Common myeloid progenitor, CD34-positive (primary cell): ENCODE results near the gene INTS13.
"Not testable (repeated sequence)": the region's sequence is repeated elsewhere in the genome, so short reads cannot be mapped to it uniquely, and the experiment has no call there.

Source experiments
- CTCF ChIA-PET: fragments of 350-600 bp; sonication (Branson Sonifier 250); formaldehyde crosslinking; loops from one replicate; lab custom pipeline; 2021; ENCODE audit warnings: antibody characterized with exemption; lab: Charles Lee
- POLR2A ChIA-PET: fragments of 350-600 bp; sonication (Branson Sonifier 250); formaldehyde crosslinking; loops from one replicate; lab custom pipeline; 2021; ENCODE audit warnings: antibody characterized with exemption; lab: Charles Lee
- DNase-seq, 3 donors: peaks; one replicate each; pipeline versions ENCODE4 v3.0.0 to v3.0.0-alpha.2; 2013
- H3K27ac ChIP-seq, 2 experiments: 1 replicate in 1 of 2; 2 replicates in 1 of 2; pipeline ENCODE4 v1.7.0; 2013; ENCODE audit warnings: inconsistent platforms in 2 of 2, low read length in 2 of 2, mild to moderate bottlenecking in 2 of 2, low read depth in 1 of 2, moderate library complexity in 1 of 2; ENCODE audit not compliant: severe bottlenecking in 2 of 2, insufficient read depth in 1 of 2, poor library complexity in 1 of 2
- H3K27me3 ChIP-seq, 5 experiments: replicated peaks in 2 of 5; 1 replicate in 3 of 5; 2 replicates in 2 of 5; pipeline versions ENCODE4 v1.6.1 to v1.7.0; 2013; ENCODE audit warnings: low read length in 4 of 5, mild to moderate bottlenecking in 2 of 5, moderate library complexity in 2 of 5, inconsistent platforms in 1 of 5; ENCODE audit not compliant: insufficient read depth in 5 of 5, control insufficient read depth in 4 of 5
- H3K36me3 ChIP-seq, 4 experiments: 1 replicate in 2 of 4; 2 replicates in 2 of 4; pipeline versions ENCODE4 v1.6.1 to v1.7.0; 2013; ENCODE audit warnings: low read length in 3 of 4, control low read depth in 1 of 4, mild to moderate bottlenecking in 1 of 4; ENCODE audit not compliant: control insufficient read depth in 4 of 4, insufficient read depth in 4 of 4
- H3K4me1 ChIP-seq, 4 experiments: 1 replicate in 3 of 4; 2 replicates in 1 of 4; pipeline versions ENCODE4 v1.6.1 to v1.7.1; 2013; ENCODE audit warnings: low read length in 3 of 4, mild to moderate bottlenecking in 3 of 4, control low read depth in 1 of 4, inconsistent platforms in 1 of 4, moderate library complexity in 1 of 4; ENCODE audit not compliant: control insufficient read depth in 4 of 4, insufficient read depth in 4 of 4; ENCODE audit errors: control extremely low read depth in 1 of 4
- H3K4me3 ChIP-seq, 7 experiments: 1 replicate in 4 of 7; 2 replicates in 3 of 7; pipeline versions ENCODE4 v1.5.1 to v1.7.0; 2013; ENCODE audit warnings: mild to moderate bottlenecking in 7 of 7, low read length in 6 of 7, moderate library complexity in 6 of 7, inconsistent platforms in 2 of 7, low read depth in 2 of 7, control low read depth in 1 of 7; ENCODE audit not compliant: insufficient read depth in 4 of 7, control insufficient read depth in 1 of 7; ENCODE audit errors: extremely low read depth in 1 of 7
- H3K9me3 ChIP-seq, 5 experiments: 1 replicate in 4 of 5; 2 replicates in 1 of 5; pipeline versions ENCODE4 v1.6.1 to v1.7.1; 2013; ENCODE audit warnings: low read length in 4 of 5, mild to moderate bottlenecking in 2 of 5, inconsistent platforms in 1 of 5, low read depth in 1 of 5, moderate library complexity in 1 of 5; ENCODE audit not compliant: control insufficient read depth in 4 of 5, insufficient read depth in 2 of 5; ENCODE audit errors: control extremely low read depth in 1 of 5
- WGBS: methylation state at CpG from one replicate; pipeline ENCODE4 v1.1.5; 2013; ENCODE audit not compliant: insufficient coverage; 5-methylcytosine and 5-hydroxymethylcytosine counted together

Gene INTS13

GRCh38 chr12:26970136-26970535, 32.4 kb upstream of the INTS13 start:
- Histone ChIP-seq H3K27ac (no peak overlapping the region), H3K4me1 (no peaks in the 10 kb centered on the region), H3K4me3 (no peak overlapping the region), H3K27me3 (no peaks in the 10 kb centered on the region), H3K9me3 (peaks cover 0 to 3% (median 0%) of the 10 kb centered on the region in 5 experiments), H3K36me3 (peaks cover 27 to 66% (median 49%) of the 10 kb centered on the region in 4 experiments)
- ChIA-PET POLR2A (no interaction called here), CTCF (interaction anchor here (1.3 to 3.2 kb wide), 4 partner anchors 11 to 52 kb away, joined by 3 to 8 read pairs (median 4); no protein-coding TSS in a partner anchor)
- 100% methylated on average over 2 of the region's 2 CpGs for WGBS
- no peak for DNase-seq

GRCh38 chr12:26966842-26967241, 29.1 kb upstream of the INTS13 start:
- WGBS: 90% methylated on average over 2 of the region's 3 CpGs
- ChIA-PET CTCF (interaction anchor here (0.8 kb wide), 1 partner anchor 11 kb away, joined by 3 read pairs; no protein-coding TSS in a partner anchor), POLR2A (interaction anchor here (0.7 kb wide), 1 partner anchor 106 kb away, joined by 5 read pairs; no protein-coding TSS in a partner anchor)

DNA sequence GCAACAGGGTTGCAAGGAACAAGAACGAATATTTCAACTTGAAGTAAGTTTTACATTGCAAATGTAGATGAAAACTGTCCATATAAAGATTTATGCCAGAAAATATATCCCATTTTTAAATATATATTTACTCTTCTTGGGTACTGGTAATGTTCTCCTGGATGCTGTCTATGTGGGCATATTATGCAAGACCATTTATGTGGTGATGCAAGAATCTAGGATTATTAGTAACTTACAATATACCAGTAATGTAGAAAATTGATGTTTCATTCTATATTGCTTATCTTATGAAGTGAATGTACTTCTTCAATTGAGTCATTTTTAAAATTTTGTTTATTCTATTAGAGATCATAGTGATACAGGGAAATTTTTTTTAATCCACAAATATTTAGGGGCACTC, 25.6 kb upstream of the INTS13 start:
- ChIA-PET CTCF (interaction anchor here (0.8 to 1.0 kb wide), 2 partner anchors 8 to 20 kb away, joined by 3 to 4 read pairs; no protein-coding TSS in a partner anchor), POLR2A (no interaction called here)
- no CpG with 5 or more reads among the region's 1 CpG for WGBS
- Histone ChIP-seq H3K27ac (peak overlapping the region in 1 of 2 experiments; percentile 20), H3K4me3 (no peak overlapping the region), H3K27me3 (no peaks in the 10 kb centered on the region), H3K9me3 (no peaks in the 10 kb centered on the region), H3K36me3 (peaks cover 12 to 63% (median 34%) of the 10 kb centered on the region in 4 experiments), H3K4me1 (no peaks in the 10 kb centered on the region)
- DNase-seq: no peak

More at GRCh38 chr12:26966842-26967241, 29.1 kb upstream of the INTS13 start:
- Histone ChIP-seq H3K36me3 (peaks cover 20 to 61% (median 40%) of the 10 kb centered on the region in 4 experiments), H3K27ac (no peak overlapping the region), H3K4me1 (no peaks in the 10 kb centered on the region), H3K9me3 (peaks cover 0 to 3% (median 0%) of the 10 kb centered on the region in 5 experiments), H3K27me3 (no peaks in the 10 kb centered on the region), H3K4me3 (no peak overlapping the region)
- DNase-seq: no peak

- DNase-seq: no peak
- Histone ChIP-seq H3K36me3 (peaks cover 8 to 70% (median 35%) of the 10 kb centered on the region in 4 experiments), H3K27ac (no peak overlapping the region), H3K4me3 (no peak overlapping the region), H3K9me3 (no peaks in the 10 kb centered on the region), H3K27me3 (no peaks in the 10 kb centered on the region), H3K4me1 (no peaks in the 10 kb centered on the region)
- ChIA-PET CTCF (no interaction called here), POLR2A (no interaction called here)
- no CpG with 5 or more reads among the region's 1 CpG for WGBS
Observed at GRCh38 chr12:26961803-26962202, 24.0 kb upstream of the INTS13 start.

DNA sequence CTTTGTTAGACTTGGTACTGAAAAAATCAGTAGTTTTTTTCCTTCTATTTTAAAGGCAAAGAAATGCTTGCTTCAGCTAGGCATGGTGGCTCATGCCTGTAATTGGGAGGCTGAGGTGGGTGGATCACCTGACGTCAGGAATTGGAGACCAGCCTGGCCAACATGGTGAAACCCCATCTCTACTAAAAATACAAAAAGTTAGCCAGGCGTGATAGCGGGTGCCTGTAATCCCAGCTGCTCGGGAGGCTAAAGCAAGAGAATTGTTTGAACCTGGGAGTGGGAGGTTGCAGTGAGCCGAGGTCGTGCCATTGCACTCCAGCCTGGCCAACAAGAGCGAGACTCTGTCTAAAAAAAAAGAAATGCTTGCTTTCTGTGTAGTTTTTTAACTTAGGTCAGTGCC, 23.6 kb upstream of the INTS13 start:
- POLR2A ChIA-PET, H3K9me3 ChIP-seq, H3K27me3 ChIP-seq, H3K27ac ChIP-seq, H3K4me1 ChIP-seq, DNase-seq, H3K4me3 ChIP-seq: not testable (repeated sequence)
- peaks cover 8 to 72% (median 36%) of the 10 kb centered on the region in 4 experiments for H3K36me3 ChIP-seq
- CTCF ChIA-PET: interaction anchor here (0.9 kb wide), 1 partner anchor 10 kb away, joined by 3 read pairs; no protein-coding TSS in a partner anchor
- 95% methylated on average over 6 of the region's 7 CpGs for WGBS

GRCh38 chr12:26954027-26954426, 16.2 kb upstream of the INTS13 start:
- Histone ChIP-seq H3K27me3 (no peaks in the 10 kb centered on the region), H3K4me3 (peak overlapping the region in 1 of 7 experiments; percentile 1), H3K4me1 (peaks cover 5 to 26% (median 12%) of the 10 kb centered on the region in 4 experiments), H3K9me3 (peaks cover 0 to 3% (median 0%) of the 10 kb centered on the region in 5 experiments), H3K36me3 (peaks cover 13 to 31% (median 23%) of the 10 kb centered on the region in 4 experiments), H3K27ac (peak overlapping the region in 1 of 2 experiments; percentile 61)
- ChIA-PET CTCF (interaction anchor here (0.9 to 1.3 kb wide), 6 partner anchors 11 to 60 kb away, joined by 3 to 7 read pairs (median 4); partner anchors contain the start of gene TM7SF3), POLR2A (interaction anchor here (0.5 kb wide), 1 partner anchor 35 kb away, joined by 3 read pairs; no protein-coding TSS in a partner anchor)
- DNase-seq: peak in 2 of 3 donors; percentile 31 to 49
- no CpG with 5 or more reads among the region's 4 CpGs for whole genome bisulfite sequencing

DNA sequence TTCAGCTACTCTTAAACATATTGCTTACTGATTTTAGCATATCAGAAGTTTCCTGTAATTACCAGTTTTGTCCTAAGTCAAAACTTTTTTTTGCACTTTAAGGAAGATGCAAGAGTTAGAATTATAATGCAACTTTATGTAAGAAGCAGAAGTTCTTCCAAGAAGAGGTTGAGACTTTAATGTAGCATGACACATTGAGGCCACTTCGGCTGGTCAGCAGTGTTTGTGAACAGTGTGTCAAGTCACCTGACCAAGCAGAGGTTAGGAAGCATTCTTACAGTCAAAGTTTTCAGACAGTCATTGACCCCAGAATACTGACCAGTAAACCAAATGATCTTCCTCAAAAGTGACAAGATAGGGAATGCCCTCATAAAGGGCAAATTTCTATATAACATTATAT, 15.7 kb upstream of the INTS13 start:
- WGBS: 33% methylated on average over 1 of the region's 1 CpG
- Histone ChIP-seq H3K36me3 (peaks cover 13 to 34% (median 24%) of the 10 kb centered on the region in 4 experiments), H3K4me1 (peaks cover 5 to 26% (median 12%) of the 10 kb centered on the region in 4 experiments), H3K27me3 (no peaks in the 10 kb centered on the region), H3K4me3 (peak overlapping the region in 2 of 7 experiments; percentile 1 to 23), H3K9me3 (peaks cover 0 to 7% (median 0%) of the 10 kb centered on the region in 5 experiments), H3K27ac (peak overlapping the region in 1 of 2 experiments; percentile 61)
- CTCF ChIA-PET: no interaction called here
- POLR2A ChIA-PET: interaction anchor here (0.5 kb wide), 1 partner anchor 35 kb away, joined by 3 read pairs; no protein-coding TSS in a partner anchor
- peak in 2 of 3 donors; percentile 37 to 54 for DNase-seq
